ENCODE results near the gene PLK5.
"Not testable (repeated sequence)": the region's sequence is repeated elsewhere in the genome, so short reads cannot be mapped to it uniquely, and the experiment has no call there.

PLK5 gene

GRCh38 chr19:1491114-1491848 is 32.6 kb upstream of the PLK5 start, which contains the start of gene REEP6:
Gene REEP6 (plus strand): TSS chr19:1491181. CDS start chr19:1491270, 89 bp downstream.
- DNase-seq (ENCODE audit: low read depth in 2 of 3, low spot score in 2 of 3), result no peak

GRCh38 chr19:1491849-1492170 is 32.1 kb upstream of the PLK5 start:
- DNase-seq (ENCODE audit: low read depth in 2 of 3, low spot score in 2 of 3), result no peak

- DNase-seq (ENCODE audit: low read depth in 2 of 3, low spot score in 2 of 3), result no peak
These were observed 31.3 kb upstream of the PLK5 start for GRCh38 chr19:1492474-1493006.

GRCh38 chr19:1494115-1494815 is 29.6 kb upstream of the PLK5 start:
- no peak for DNase-seq (ENCODE audit: low read depth in 2 of 3, low spot score in 2 of 3)

GRCh38 chr19:1495051-1495798 is 28.7 kb upstream of the PLK5 start:
- no peak for DNase-seq (ENCODE audit: low read depth in 2 of 3, low spot score in 2 of 3)

GRCh38 chr19:1495799-1496713 is 27.8 kb upstream of the PLK5 start:
- no peak for DNase-seq (ENCODE audit: low read depth in 2 of 3, low spot score in 2 of 3)

- no peak for DNase-seq (ENCODE audit: low read depth in 2 of 3, low spot score in 2 of 3)
These were observed 26.9 kb upstream of the PLK5 start for GRCh38 chr19:1496714-1497577.

GRCh38 chr19:1497578-1498235 is 26.2 kb upstream of the PLK5 start:
- DNase-seq (ENCODE audit: low read depth in 2 of 3, low spot score in 2 of 3), result no peak

- not testable (repeated sequence) for DNase-seq (ENCODE audit: low read depth in 2 of 3, low spot score in 2 of 3)
These were observed 24.6 kb upstream of the PLK5 start for GRCh38 chr19:1499231-1499630.

GRCh38 chr19:1501200-1501595 is 22.7 kb upstream of the PLK5 start:
- no peak for DNase-seq (ENCODE audit: low read depth in 2 of 3, low spot score in 2 of 3)

GRCh38 chr19:1502433-1503088 is 21.3 kb upstream of the PLK5 start:
- no peak for DNase-seq (ENCODE audit: low read depth in 2 of 3, low spot score in 2 of 3)

GRCh38 chr19:1503089-1503924 is 20.6 kb upstream of the PLK5 start:
- DNase-seq (ENCODE audit: low read depth in 2 of 3, low spot score in 2 of 3), result peak in 2 of 3 experiments; percentile 39 to 69

GRCh38 chr19:1503925-1504773 is 19.7 kb upstream of the PLK5 start:
- no peak for DNase-seq (ENCODE audit: low read depth in 2 of 3, low spot score in 2 of 3)

GRCh38 chr19:1505012-1505411 is 18.9 kb upstream of the PLK5 start:
- no peak for DNase-seq (ENCODE audit: low read depth in 2 of 3, low spot score in 2 of 3)

- DNase-seq (ENCODE audit: low read depth in 2 of 3, low spot score in 2 of 3), result no peak
These were observed 17.6 kb upstream of the PLK5 start for GRCh38 chr19:1505991-1506881.

- DNase-seq (ENCODE audit: low read depth in 2 of 3, low spot score in 2 of 3), result no peak
These were observed 16.7 kb upstream of the PLK5 start for GRCh38 chr19:1507192-1507660.

Measured in activated CD8-positive, alpha-beta memory T cell treated with anti-CD3 and anti-CD28 coated beads for 48 hours (primary cell).